ENCODE results near the gene RPL7L1.

The RPL7L1 gene

DNA sequence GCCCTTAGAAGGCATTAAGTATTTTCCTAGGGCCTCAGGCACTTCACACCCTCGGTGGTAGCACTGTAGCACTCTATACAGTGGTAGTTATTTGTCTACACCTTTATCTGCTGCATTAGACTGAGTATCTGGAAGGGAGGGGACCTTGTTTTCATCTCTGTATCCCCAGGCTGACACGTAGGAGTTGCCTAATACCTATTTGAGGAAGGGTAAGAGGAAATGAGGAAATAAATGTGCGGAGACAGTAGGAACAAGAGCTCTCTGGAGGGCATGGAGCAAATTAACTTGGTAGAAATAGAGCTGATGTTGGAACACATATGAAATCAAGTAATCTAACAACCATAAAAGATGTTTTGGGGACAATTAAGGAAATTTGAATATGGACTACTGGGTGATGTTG, 53.8 kb downstream of the RPL7L1 start:
- Histone ChIP-seq H3K4me1 (ENCODE audit: control insufficient read depth, insufficient read depth, low read length) (peaks cover 11% of the 10 kb centered on the region), H3K9ac (ENCODE audit: low read depth, low read length) (no peak overlapping the region), H3K27me3 (ENCODE audit: control insufficient read depth, insufficient read depth, low read length) (no peaks in the 10 kb centered on the region), H3K36me3 (ENCODE audit: control insufficient read depth, insufficient read depth, low read length) (peaks cover 59% of the 10 kb centered on the region), H3K4me3 (ENCODE audit: low read depth, low read length) (no peak overlapping the region), H3K9me3 (ENCODE audit: control insufficient read depth, insufficient read depth, low read length) (no peaks in the 10 kb centered on the region), H3K27ac (ENCODE audit: low read depth, low read length) (no peak overlapping the region)

GRCh38 chr6:42935322-42935721, 55.9 kb downstream of the RPL7L1 start:
- Histone ChIP-seq H3K36me3 (ENCODE audit: control insufficient read depth, insufficient read depth, low read length) (peaks cover 78% of the 10 kb centered on the region), H3K4me1 (ENCODE audit: control insufficient read depth, insufficient read depth, low read length) (peaks cover 6% of the 10 kb centered on the region), H3K27me3 (ENCODE audit: control insufficient read depth, insufficient read depth, low read length) (no peaks in the 10 kb centered on the region), H3K27ac (ENCODE audit: low read depth, low read length) (no peak overlapping the region), H3K9ac (ENCODE audit: low read depth, low read length) (no peak overlapping the region), H3K9me3 (ENCODE audit: control insufficient read depth, insufficient read depth, low read length) (no peaks in the 10 kb centered on the region), H3K4me3 (ENCODE audit: low read depth, low read length) (no peak overlapping the region)

DNA sequence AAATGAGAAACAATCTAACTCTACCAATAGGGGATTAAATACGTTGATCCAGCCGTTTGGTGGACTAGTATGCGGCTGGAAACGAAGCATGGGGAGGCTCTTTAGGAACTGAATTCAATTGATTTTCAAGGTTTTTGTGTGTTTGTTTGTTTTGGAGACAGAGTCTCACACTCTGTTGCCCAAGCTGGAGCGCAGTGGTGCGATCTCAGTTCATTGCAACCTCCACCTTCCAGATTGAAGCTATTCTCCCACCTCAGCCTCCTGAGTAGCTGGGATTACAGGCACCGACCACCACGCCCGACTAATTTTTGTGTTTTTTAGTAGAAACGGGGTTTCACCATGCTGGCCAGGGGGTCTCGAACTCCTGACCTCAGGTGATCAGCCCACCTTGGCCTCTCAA, 57.0 kb downstream of the RPL7L1 start:
- Histone ChIP-seq H3K4me1 (ENCODE audit: control insufficient read depth, insufficient read depth, low read length) (no peaks in the 10 kb centered on the region), H3K9ac (ENCODE audit: low read depth, low read length) (no peak overlapping the region), H3K36me3 (ENCODE audit: control insufficient read depth, insufficient read depth, low read length) (peaks cover 84% of the 10 kb centered on the region), H3K27me3 (ENCODE audit: control insufficient read depth, insufficient read depth, low read length) (no peaks in the 10 kb centered on the region), H3K4me3 (ENCODE audit: low read depth, low read length) (no peak overlapping the region), H3K27ac (ENCODE audit: low read depth, low read length) (no peak overlapping the region), H3K9me3 (ENCODE audit: control insufficient read depth, insufficient read depth, low read length) (no peaks in the 10 kb centered on the region)

GRCh38 chr6:42937548-42938427, 58.4 kb downstream of the RPL7L1 start:
- Histone ChIP-seq H3K27me3 (ENCODE audit: control insufficient read depth, insufficient read depth, low read length) (no peaks in the 10 kb centered on the region), H3K9me3 (ENCODE audit: control insufficient read depth, insufficient read depth, low read length) (no peaks in the 10 kb centered on the region), H3K4me3 (ENCODE audit: low read depth, low read length) (no peak overlapping the region), H3K36me3 (ENCODE audit: control insufficient read depth, insufficient read depth, low read length) (peaks cover 78% of the 10 kb centered on the region), H3K4me1 (ENCODE audit: control insufficient read depth, insufficient read depth, low read length) (no peaks in the 10 kb centered on the region), H3K27ac (ENCODE audit: low read depth, low read length) (no peak overlapping the region), H3K9ac (ENCODE audit: low read depth, low read length) (no peak overlapping the region)

GRCh38 chr6:42938428-42938796, 59.0 kb downstream of the RPL7L1 start:
- no peak overlapping the region for H3K27ac ChIP-seq (ENCODE audit: low read depth, low read length)
- H3K4me1 ChIP-seq (ENCODE audit: control insufficient read depth, insufficient read depth, low read length): no peaks in the 10 kb centered on the region
- no peaks in the 10 kb centered on the region for H3K27me3 ChIP-seq (ENCODE audit: control insufficient read depth, insufficient read depth, low read length)
- H3K36me3 ChIP-seq (ENCODE audit: control insufficient read depth, insufficient read depth, low read length): peaks cover 71% of the 10 kb centered on the region
- no peak overlapping the region for H3K4me3 ChIP-seq (ENCODE audit: low read depth, low read length)
- H3K9ac ChIP-seq (ENCODE audit: low read depth, low read length): no peak overlapping the region
- no peaks in the 10 kb centered on the region for H3K9me3 ChIP-seq (ENCODE audit: control insufficient read depth, insufficient read depth, low read length)

- no peak overlapping the region for H3K9ac ChIP-seq (ENCODE audit: low read depth, low read length)
- no peaks in the 10 kb centered on the region for H3K27me3 ChIP-seq (ENCODE audit: control insufficient read depth, insufficient read depth, low read length)
- no peaks in the 10 kb centered on the region for H3K9me3 ChIP-seq (ENCODE audit: control insufficient read depth, insufficient read depth, low read length)
- H3K36me3 ChIP-seq (ENCODE audit: control insufficient read depth, insufficient read depth, low read length): peaks cover 65% of the 10 kb centered on the region
- no peaks in the 10 kb centered on the region for H3K4me1 ChIP-seq (ENCODE audit: control insufficient read depth, insufficient read depth, low read length)
- no peak overlapping the region for H3K4me3 ChIP-seq (ENCODE audit: low read depth, low read length)
- H3K27ac ChIP-seq (ENCODE audit: low read depth, low read length): no peak overlapping the region
These were observed 59.8 kb downstream of the RPL7L1 start for GRCh38 chr6:42938987-42939809.
